GM23248 (cell line): ENCODE data around the gene CHMP4A.

Source experiments
- EZH2 ChIP-seq: fragments of 200-600 bp; sonication (generic); IDR thresholded peaks from 2 replicates; pipeline ENCODE4 v1.6.1; 2018; ENCODE audit warnings: antibody characterized with exemption, mild to moderate bottlenecking; ENCODE audit not compliant: insufficient read depth, poor library complexity, severe bottlenecking
- EZH2phosphoT487 ChIP-seq: fragments of 200-600 bp; sonication (generic); IDR thresholded peaks from 2 replicates; pipeline ENCODE4 v1.6.1; 2018; ENCODE audit warnings: antibody characterized with exemption, moderate library complexity, mild to moderate bottlenecking, low read depth; ENCODE audit not compliant: insufficient read depth

DNA sequence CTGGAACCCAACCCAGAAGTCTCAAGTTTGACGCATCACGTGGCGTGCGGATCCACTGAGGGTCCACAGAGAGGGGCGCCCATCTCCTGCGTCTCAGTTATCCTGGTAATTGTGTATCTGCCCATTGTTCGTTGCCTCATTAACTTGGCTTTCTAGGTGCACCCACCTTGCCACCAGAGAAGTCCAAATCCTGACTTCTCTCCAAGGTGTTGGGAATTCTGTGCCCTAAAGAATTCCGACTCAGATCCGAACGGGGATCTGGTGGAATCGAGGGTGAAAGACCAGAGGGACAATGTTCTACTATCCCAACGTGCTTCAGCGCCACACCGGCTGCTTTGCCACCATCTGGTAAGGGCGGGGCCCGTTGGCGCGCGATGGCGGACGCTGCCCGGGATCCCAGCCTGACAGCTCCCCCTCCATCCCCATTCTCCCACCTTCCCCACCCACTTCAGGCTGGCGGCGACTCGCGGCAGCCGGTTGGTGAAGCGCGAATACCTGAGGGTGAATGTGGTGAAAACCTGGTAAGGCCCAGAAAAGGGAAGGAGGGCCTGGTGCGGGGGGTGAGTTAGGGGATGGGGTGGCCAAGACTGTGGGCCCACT, 40.9 kb downstream of the CHMP4A start:
- TF ChIP-seq EZH2 (no peak), EZH2phosphoT487 (no peak)
